Activated T-cell treated with anti-CD3 and anti-CD28 coated beads for 4 hours (primary cell): ENCODE results near the gene DOK5.

Experiments
- DNase-seq: peaks from one replicate; pipeline ENCODE4 v3.0.0-alpha.2; 2020

DOK5 gene

GRCh38 chr20:54515793-54516628 is 40.6 kb downstream of the DOK5 start:
- DNase-seq = no peak

GRCh38 chr20:54517241-54517975 is 42.0 kb downstream of the DOK5 start:
- DNase-seq = no peak

- no peak for DNase-seq
Observed at GRCh38 chr20:54524849-54525248, 49.5 kb downstream of the DOK5 start.

DNA sequence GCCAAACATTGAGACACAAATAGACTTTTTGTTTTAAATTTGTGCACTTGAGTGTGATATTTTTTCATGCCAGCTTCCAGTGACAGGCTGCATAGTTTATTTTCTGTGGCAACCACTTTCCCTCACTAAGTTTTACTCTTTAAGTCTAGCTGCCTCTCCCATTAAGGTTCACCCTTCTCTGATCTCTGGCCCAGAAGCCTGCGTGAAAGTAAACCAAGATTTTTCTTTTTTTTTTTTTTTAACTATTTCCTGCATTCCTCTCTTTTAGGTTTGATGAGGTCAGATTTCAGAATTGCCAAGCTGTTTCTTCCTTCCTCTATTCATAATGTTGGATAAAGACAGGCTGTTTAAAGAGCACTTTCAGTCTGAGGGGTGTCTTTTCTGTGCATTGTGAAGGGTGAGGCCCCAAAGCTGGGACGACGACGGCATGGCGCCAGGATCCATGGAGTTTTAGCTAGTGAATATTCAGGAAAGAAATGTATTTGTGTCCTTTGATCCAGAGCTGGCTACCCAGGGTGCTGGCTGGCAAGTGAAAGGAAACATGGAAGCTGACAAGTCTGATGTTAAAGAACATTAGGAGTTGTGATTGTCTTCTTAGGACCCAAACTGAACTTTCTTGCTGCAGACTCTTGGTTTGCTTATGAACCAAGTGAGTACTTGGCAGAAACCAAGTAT is 50.7 kb downstream of the DOK5 start:
- DNase-seq = no peak

GRCh38 chr20:54526801-54527200 is 51.4 kb downstream of the DOK5 start:
- no peak for DNase-seq

DNA sequence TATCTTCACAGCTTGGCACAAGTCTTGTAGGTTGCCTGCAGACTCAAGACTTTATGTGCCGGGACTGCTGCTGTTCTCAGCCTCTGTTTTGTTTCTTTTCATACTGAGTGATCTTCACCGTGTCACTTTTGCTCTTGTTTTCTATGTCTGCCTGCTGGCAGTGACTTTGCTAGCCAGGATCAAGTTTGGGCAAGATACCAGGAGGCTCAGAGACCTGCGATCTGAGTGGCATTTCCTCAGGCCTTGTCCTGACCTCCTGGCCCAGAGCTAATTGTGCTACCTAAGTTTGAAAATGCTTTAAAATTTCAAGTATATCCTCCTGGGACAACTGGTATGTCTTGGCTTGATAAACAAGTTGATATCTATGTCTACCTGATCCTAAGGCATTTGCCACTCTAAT is 57.2 kb downstream of the DOK5 start:
- DNase-seq = no peak

DNA sequence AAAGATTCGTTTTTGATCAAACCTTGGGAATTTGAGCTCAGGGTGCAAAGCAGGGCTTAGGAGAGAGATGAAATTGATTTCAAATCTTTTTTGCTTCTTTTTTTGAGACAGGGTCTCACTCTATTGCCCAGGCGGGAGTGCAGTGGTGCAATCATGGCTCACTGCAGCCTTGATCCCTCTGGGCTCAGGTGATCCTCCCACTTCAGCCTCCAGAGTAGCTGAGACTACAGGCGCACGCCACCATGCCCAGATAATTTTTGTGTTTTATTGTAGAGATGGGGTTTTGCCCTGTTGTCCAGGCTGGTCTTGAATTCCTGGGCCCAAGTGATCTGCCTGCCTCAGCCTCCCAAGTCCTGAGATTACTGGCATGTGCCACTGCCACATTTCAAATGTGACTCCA is 58.7 kb downstream of the DOK5 start:
- no peak for DNase-seq

GRCh38 chr20:54535033-54535432 is 59.6 kb downstream of the DOK5 start:
- no peak for DNase-seq

- no peak for DNase-seq
Observed at GRCh38 chr20:54535746-54536145, 60.4 kb downstream of the DOK5 start.

GRCh38 chr20:54539521-54540046 is 64.2 kb downstream of the DOK5 start:
- no peak for DNase-seq

GRCh38 chr20:54543369-54543768 is 68.0 kb downstream of the DOK5 start:
- DNase-seq = no peak

GRCh38 chr20:54545676-54546358 is 70.4 kb downstream of the DOK5 start:
- DNase-seq = no peak

- DNase-seq = no peak
Observed at GRCh38 chr20:54548849-54549248, 73.5 kb downstream of the DOK5 start.

DNA sequence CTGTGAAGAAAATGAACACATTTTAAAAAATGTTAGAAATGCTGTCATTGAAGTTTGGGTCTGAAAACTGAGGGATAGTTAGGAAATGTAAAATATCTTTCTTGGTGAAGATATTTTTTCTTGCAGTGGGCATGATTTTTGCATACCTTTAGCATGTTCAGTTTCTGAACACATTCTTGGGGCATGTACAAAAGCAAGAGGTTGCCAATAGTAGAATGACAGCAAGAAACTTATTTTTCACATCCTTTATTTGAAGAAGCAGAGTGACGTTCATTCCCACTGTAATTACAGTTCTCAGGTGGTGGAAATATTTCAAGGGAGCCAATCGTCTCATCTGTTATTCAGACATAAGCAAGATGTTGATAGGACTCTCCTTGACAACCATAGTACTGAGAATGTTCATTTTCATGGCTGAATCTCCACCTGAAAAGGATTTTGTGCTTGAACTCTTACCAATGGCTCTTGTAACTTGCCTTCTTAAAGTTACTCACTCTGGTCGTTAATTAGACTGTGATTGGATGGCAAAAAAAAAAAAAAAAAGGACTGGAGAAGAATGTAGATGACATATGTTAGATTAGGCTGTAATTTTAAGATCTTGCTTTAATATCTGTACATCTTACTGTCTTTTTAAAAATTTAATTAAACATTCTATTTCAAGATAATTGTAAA is 74.4 kb downstream of the DOK5 start:
- no peak for DNase-seq

- DNase-seq = no peak
Observed at GRCh38 chr20:54550776-54551396, 75.5 kb downstream of the DOK5 start.

DNA sequence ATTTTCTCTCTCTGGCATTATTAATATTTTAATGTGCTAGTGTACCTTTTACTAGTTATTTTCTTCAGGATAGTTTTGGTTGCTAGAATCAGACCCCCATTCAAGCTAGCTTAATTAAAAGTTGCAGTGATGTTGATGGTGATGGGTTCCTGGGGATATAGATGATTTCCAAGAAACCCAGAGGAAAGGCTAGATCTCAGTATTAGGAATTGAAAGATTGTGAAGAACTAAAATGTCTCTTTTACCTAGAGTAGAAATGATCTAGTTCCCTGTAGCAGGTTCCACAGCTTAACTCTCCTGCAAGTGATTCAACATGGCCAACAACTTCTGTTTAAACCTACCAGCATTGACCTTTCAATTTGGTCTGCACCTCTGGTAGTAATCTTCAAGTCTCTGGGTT is 78.6 kb downstream of the DOK5 start:
- no peak for DNase-seq

GRCh38 chr20:54555150-54555549 is 79.8 kb downstream of the DOK5 start:
- DNase-seq = no peak

DNA sequence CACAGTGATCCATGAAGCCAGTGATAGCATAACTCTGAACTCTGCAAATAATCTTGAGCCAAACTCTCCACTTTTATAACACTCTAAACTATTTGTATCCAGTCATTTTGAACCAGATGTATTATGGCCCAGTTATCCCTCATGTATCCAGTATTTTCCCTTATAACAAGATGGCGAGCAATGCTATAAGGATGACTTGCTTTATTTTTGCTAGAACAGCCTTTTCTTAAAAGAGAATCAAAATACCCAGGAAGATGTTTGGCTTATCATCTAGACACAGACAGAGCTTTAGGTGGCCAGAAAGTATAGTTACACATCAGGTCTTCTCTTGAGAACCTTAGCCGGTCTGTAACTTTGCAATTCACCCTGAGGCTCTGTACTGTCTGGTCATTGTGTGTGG is 81.0 kb downstream of the DOK5 start:
- no peak for DNase-seq

DNA sequence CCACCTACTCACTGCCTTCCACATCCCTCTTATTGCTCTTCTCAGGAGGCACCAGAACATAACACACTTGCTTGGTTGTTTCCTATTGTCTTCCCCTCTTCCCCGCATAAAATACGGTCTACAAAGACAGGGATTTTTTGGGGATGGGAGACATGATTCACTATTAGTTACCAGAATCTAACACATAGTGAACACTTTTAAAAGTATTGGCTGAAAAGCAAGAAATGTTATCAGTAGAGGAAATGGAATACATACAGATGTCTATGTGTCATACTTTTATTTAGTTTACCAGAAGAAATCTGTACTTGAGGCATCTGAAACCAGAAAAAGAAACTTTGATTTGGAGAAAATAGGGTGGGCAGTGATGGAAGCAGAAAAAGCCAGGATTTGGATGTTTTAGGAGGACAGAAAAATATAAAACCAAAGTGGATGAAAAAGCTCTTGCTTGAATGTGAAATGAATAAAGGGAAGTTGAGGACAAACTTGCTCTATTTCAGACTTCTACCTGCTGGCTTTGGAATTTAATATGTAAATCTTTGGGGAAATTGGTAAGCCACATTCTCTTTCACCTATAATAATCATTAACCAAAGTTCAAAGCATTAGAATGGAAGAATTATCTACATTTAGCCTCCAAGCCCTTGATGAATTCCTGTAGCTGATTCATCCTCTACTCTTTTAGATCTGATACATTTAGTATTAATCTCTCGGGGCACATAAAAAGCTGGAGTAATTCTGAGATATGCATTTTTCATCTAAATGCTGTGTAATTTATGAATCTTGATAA is 82.6 kb downstream of the DOK5 start:
- no peak for DNase-seq

DNA sequence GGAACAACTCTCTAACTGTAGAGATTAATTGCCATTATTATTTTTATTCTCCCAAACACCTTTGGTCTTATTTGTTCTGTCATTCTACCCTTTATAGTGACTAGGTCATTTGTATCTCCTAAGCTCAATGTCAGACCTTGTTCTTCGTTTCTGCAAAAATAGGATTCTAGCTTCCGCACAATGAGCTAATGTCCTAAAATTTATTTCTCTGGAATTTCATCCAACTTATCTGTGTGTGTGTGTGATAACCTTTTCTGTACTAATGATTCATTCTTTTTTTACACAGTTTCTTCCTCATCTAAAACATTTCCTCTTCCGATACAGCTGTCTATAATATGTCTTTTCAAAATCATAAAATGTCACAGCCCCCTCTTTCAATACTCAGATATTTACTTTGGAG is 84.5 kb downstream of the DOK5 start:
- DNase-seq = no peak

- no peak for DNase-seq
Observed at GRCh38 chr20:54560357-54560756, 85.0 kb downstream of the DOK5 start.
